Muscle layer of colon (tissue), 2 donors: ENCODE measurements around the gene PF4V1.
A peak's percentile ranks its signal among the peaks of the same experiment; 100 is the strongest.

Experiments
- H3K27ac ChIP-seq: one replicate; pipeline ENCODE4 v1.7.0; 2013; ENCODE audit warnings: low read depth, mild to moderate bottlenecking, low read length, moderate library complexity
- H3K27me3 ChIP-seq, 2 donors: one replicate each; pipeline ENCODE4 v1.7.0; 2013; ENCODE audit warnings: low read length in 2 of 2, mild to moderate bottlenecking in 2 of 2; ENCODE audit not compliant: insufficient read depth in 2 of 2, control insufficient read depth in 1 of 2
- H3K36me3 ChIP-seq: one replicate; pipeline ENCODE4 v1.7.0; 2013; ENCODE audit warnings: mild to moderate bottlenecking, low read length; ENCODE audit not compliant: insufficient read depth
- H3K4me1 ChIP-seq: one replicate; pipeline ENCODE4 v1.7.0; 2013; ENCODE audit warnings: mild to moderate bottlenecking, low read length; ENCODE audit not compliant: insufficient read depth
- H3K4me3 ChIP-seq, 2 donors: one replicate each; pipeline ENCODE4 v1.7.0; 2013; ENCODE audit warnings: low read length in 2 of 2, low read depth in 1 of 2, mild to moderate bottlenecking in 1 of 2, moderate library complexity in 1 of 2
- H3K9ac ChIP-seq: one replicate; pipeline ENCODE4 v1.7.0; 2013; ENCODE audit warnings: low read length
- H3K9me3 ChIP-seq: one replicate; pipeline ENCODE4 v1.7.0; 2013; ENCODE audit warnings: mild to moderate bottlenecking, low read length
- donor health status: abdominal sarcoma.
- donor health status: Adenocarcinoma of cecum.

Gene PF4V1

GRCh38 chr4:73831569-73831968 lies 21.5 kb upstream of the PF4V1 start:
- no peak overlapping the region for H3K27ac ChIP-seq
- H3K27me3 ChIP-seq, result peaks cover 0 to 5% of the 10 kb centered on the region in 2 donors
- no peak overlapping the region for H3K4me3 ChIP-seq
- no peaks in the 10 kb centered on the region for H3K9me3 ChIP-seq
- H3K4me1 ChIP-seq, result peaks cover 2% of the 10 kb centered on the region
- no peak overlapping the region for H3K9ac ChIP-seq
- no peaks in the 10 kb centered on the region for H3K36me3 ChIP-seq

DNA sequence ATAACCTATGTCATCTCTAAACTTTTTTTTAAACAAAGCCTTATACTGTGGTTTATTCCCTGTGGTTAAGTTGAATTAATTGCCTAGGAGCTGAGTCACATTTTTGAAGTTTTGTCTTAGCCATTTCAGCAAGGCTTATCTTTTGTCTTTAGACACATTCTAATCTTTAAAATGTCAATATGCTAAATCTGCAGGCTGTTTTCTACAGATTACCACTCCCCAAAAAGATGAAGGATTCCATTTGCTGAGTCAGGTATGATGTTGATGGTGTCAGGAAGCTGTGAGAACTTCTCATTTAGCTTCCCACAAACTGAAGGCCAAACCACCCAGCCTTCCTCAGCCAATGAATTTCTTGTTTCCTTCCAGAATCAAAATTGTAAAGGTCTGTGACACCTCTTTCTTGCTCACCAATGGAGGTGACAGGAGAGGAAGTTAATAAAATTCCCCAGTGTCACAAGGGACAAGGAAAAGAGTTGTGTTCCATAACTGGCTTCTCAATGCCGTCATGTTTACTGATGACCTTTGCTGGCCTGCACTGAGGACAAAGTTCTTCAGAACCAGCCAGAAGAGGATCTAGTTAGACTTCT lies 20.4 kb upstream of the PF4V1 start:
- Histone ChIP-seq H3K27ac (no peak overlapping the region), H3K9me3 (no peaks in the 10 kb centered on the region)

DNA sequence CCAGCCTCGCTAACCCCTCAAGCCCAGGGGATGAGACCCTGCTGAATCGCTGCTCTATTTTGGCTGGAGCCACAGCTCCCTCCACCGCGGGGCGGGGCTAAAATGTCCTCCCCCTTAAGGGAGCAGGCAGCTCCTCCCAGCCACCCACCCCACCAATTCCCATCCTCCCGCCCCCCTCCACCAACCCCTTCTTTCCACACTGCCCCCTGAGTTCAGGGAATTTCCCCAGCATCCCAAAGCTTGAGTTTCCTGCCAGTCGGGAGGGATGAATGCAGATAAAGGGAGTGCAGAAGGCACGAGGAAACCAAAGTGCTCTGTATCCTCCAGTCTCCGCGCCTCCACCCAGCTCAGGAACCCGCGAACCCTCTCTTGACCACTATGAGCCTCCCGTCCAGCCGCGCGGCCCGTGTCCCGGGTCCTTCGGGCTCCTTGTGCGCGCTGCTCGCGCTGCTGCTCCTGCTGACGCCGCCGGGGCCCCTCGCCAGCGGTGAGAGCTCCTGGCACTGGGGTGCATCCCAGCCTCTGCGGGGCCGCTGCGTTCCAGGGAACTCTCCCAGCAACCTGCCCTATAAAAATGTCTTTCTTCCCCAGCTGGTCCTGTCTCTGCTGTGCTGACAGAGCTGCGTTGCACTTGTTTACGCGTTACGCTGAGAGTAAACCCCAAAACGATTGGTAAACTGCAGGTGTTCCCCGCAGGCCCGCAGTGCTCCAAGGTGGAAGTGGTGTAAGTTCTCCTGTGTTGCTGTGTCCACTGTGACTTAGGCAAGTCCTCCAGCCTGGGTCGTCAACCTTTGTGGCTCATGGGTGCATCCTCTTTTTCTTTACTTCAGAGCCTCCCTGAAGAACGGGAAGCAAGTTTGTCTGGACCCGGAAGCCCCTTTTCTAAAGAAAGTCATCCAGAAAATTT lies 16.5 kb upstream of the PF4V1 start, which contains the start of gene CXCL6:
Gene CXCL6 (plus strand): TSS at position 306 of the 907 bp plus-strand sequence. CDS start 73 bp downstream, at position 379.
- Histone ChIP-seq H3K4me1 (peaks cover 8% of the 10 kb centered on the region), H3K9me3 (no peaks in the 10 kb centered on the region), H3K27me3 (peaks cover 0 to 9% of the 10 kb centered on the region in 2 donors), H3K36me3 (no peaks in the 10 kb centered on the region), H3K27ac (no peak within 1 kb of the TSS), H3K9ac (no peak within 1 kb of the TSS), H3K4me3 (peak within 1 kb of the TSS in 1 of 2 donors; percentile 3)

More for the DNA sequence above, 20.4 kb upstream of the PF4V1 start:
- Histone ChIP-seq H3K27me3 (peaks cover 0 to 9% of the 10 kb centered on the region in 2 donors), H3K4me1 (peaks cover 8% of the 10 kb centered on the region), H3K4me3 (no peak overlapping the region), H3K9ac (no peak overlapping the region), H3K36me3 (no peaks in the 10 kb centered on the region)

- Histone ChIP-seq H3K27ac (no peak overlapping the region), H3K27me3 (peaks cover 0 to 9% of the 10 kb centered on the region in 2 donors), H3K36me3 (no peaks in the 10 kb centered on the region), H3K4me1 (peaks cover 8% of the 10 kb centered on the region), H3K9me3 (no peaks in the 10 kb centered on the region), H3K9ac (no peak overlapping the region), H3K4me3 (no peak overlapping the region)
Observed at GRCh38 chr4:73839071-73839470, 14.0 kb upstream of the PF4V1 start.

GRCh38 chr4:73839715-73840114 lies 13.4 kb upstream of the PF4V1 start:
- peaks cover 0 to 9% of the 10 kb centered on the region in 2 donors for H3K27me3 ChIP-seq
- H3K9me3 ChIP-seq, result no peaks in the 10 kb centered on the region
- no peak overlapping the region for H3K27ac ChIP-seq
- H3K4me1 ChIP-seq, result peaks cover 8% of the 10 kb centered on the region
- H3K36me3 ChIP-seq, result no peaks in the 10 kb centered on the region
- H3K9ac ChIP-seq, result no peak overlapping the region
- H3K4me3 ChIP-seq, result no peak overlapping the region

GRCh38 chr4:73841243-73841925 lies 11.7 kb upstream of the PF4V1 start:
- H3K27ac ChIP-seq, result no peak overlapping the region
- H3K4me3 ChIP-seq, result no peak overlapping the region
- H3K36me3 ChIP-seq, result no peaks in the 10 kb centered on the region
- H3K9ac ChIP-seq, result no peak overlapping the region
- peaks cover 0 to 6% of the 10 kb centered on the region in 2 donors for H3K27me3 ChIP-seq
- H3K4me1 ChIP-seq, result peaks cover 8% of the 10 kb centered on the region
- H3K9me3 ChIP-seq, result no peaks in the 10 kb centered on the region

DNA sequence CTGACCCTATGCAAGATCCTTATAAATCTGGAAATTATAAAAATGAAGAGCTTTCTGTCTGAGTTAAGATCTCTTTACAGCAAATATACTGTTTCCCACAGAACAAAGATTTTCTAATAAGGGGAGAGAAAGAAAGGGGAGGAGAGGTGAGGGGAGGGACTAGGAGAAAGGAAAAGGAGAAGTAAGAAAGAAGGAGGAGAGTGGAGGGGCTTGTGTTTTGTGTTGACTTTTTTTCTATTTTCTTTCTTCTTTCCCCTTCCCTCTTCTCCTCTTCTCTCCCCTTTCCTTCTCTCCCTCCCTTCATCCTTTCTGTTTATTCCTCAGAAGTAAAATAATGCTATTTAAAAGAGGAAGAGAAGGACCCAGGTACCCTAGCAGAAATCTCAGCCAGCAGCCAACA lies 10.4 kb upstream of the PF4V1 start:
- no peak overlapping the region for H3K9ac ChIP-seq
- no peak overlapping the region for H3K4me3 ChIP-seq
- H3K36me3 ChIP-seq, result no peaks in the 10 kb centered on the region
- no peaks in the 10 kb centered on the region for H3K27me3 ChIP-seq
- no peaks in the 10 kb centered on the region for H3K4me1 ChIP-seq
- H3K27ac ChIP-seq, result no peak overlapping the region
- no peaks in the 10 kb centered on the region for H3K9me3 ChIP-seq

DNA sequence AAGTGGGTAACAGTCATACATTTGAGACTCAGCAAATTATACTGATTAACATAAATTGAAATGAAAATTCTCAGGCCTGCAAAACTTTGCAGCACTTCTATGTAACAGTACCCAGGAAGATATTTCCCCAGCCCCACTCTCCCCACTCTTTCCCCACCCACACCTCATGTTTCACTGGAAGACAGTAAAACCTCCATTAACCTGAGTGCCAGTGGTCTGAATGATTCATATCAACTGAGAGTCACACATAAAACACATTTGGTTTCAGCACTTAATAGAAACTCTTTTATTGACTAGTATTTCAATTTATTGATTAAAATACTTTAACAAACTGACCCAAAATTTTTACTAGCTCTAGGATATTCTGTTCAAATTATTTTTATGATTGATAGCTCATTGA lies 9.7 kb upstream of the PF4V1 start:
- Histone ChIP-seq H3K27me3 (no peaks in the 10 kb centered on the region), H3K9ac (no peak overlapping the region), H3K4me1 (no peaks in the 10 kb centered on the region), H3K4me3 (no peak overlapping the region), H3K27ac (no peak overlapping the region), H3K9me3 (no peaks in the 10 kb centered on the region), H3K36me3 (no peaks in the 10 kb centered on the region)

- H3K27ac ChIP-seq, result no peak overlapping the region
- no peak overlapping the region for H3K4me3 ChIP-seq
- H3K9ac ChIP-seq, result no peak overlapping the region
- no peaks in the 10 kb centered on the region for H3K27me3 ChIP-seq
- no peaks in the 10 kb centered on the region for H3K9me3 ChIP-seq
- no peaks in the 10 kb centered on the region for H3K4me1 ChIP-seq
- no peaks in the 10 kb centered on the region for H3K36me3 ChIP-seq
Observed at GRCh38 chr4:73844345-73844744, 8.8 kb upstream of the PF4V1 start.

DNA sequence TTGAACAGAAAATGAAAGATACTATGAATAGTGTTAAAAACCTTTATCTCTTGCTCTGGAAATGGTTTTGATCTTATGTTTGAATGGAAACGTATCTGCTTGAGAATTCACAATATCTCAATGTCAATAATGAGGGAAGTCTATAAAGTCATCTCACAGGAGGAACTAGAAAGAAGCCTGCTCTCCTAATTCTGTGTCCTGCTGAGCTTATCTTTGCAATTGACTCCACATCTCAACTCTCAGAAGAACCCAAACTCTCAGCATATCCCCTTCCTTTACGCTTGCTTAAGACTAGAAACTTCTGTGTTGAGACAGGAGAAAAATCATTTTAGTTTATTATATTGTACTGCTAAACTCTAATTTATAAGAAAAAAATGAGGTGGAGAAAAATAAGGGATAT lies 8.3 kb upstream of the PF4V1 start:
- Histone ChIP-seq H3K9ac (no peak overlapping the region), H3K27me3 (no peaks in the 10 kb centered on the region), H3K4me1 (no peaks in the 10 kb centered on the region), H3K27ac (no peak overlapping the region), H3K36me3 (no peaks in the 10 kb centered on the region), H3K4me3 (no peak overlapping the region), H3K9me3 (no peaks in the 10 kb centered on the region)

DNA sequence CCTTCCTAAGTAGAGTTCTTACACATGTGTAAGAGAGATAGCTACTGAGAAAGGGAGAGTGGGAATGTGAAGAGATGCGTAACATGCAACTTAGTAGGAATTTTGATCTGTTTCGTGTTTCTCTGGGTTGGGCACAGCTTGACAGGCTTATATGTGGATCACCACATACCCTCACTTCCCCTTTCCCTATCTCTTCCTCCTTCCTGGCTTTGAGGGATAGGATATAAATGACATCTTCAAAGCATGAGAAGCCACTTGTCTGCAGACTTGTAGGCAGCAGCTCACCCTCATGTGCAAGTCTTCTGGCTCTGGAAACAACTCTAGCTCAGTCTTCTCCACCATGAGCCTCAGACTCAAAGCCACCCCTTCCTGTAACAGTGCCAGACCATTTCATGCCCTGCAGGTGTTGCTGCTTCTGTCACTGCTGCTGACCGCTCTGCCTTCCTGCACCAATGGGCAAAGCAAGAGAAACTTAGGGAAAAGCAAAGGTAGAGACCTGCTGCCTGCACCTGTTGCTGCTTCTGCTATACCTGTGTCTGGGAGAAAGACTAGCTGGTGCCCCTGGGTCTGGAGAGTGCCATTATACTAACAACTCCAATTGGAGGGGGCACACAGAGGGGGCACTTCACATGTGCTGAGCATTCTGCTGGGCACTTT lies 5.4 kb upstream of the PF4V1 start:
- Histone ChIP-seq H3K27ac (no peak overlapping the region), H3K4me1 (no peaks in the 10 kb centered on the region), H3K4me3 (no peak overlapping the region)

More for the DNA sequence above, 5.4 kb upstream of the PF4V1 start:
- Histone ChIP-seq H3K27me3 (no peaks in the 10 kb centered on the region), H3K36me3 (no peaks in the 10 kb centered on the region), H3K9ac (no peak overlapping the region), H3K9me3 (no peaks in the 10 kb centered on the region)
